PC-3 (cell line): ENCODE results near the gene CUEDC2.

Experiments
- EZH2phosphoT487 ChIP-seq: fragments of 300-600 bp; sonication (generic); IDR thresholded peaks from 2 replicates; pipeline ENCODE4 v1.6.1; 2018; ENCODE audit warnings: mild to moderate bottlenecking, antibody characterized with exemption, low read length, borderline replicate concordance
- TF ChIP-seq, protein P1 (sequence below): fragments of 300-600 bp; sonication (generic); conservative IDR thresholded peaks from 2 replicates; pipeline ENCODE4 v1.5.1; 2017; ENCODE audit warnings: antibody characterized with exemption, low read depth, mild to moderate bottlenecking, low read length

DNA sequence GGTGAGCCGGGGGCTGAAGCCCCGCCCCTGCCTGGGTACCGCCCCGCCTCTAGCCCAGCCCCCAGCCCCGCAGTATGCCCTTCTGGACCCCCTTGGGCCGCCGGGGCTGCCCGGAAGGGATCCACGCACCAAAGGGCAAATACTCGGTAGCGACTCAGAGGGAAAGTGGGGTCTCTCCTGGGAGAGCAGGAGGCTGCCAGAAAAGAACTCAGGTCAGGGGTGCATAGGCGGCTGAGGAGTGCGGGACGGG lies 10.9 kb downstream of the CUEDC2 start:
- TF ChIP-seq, protein P1, sequence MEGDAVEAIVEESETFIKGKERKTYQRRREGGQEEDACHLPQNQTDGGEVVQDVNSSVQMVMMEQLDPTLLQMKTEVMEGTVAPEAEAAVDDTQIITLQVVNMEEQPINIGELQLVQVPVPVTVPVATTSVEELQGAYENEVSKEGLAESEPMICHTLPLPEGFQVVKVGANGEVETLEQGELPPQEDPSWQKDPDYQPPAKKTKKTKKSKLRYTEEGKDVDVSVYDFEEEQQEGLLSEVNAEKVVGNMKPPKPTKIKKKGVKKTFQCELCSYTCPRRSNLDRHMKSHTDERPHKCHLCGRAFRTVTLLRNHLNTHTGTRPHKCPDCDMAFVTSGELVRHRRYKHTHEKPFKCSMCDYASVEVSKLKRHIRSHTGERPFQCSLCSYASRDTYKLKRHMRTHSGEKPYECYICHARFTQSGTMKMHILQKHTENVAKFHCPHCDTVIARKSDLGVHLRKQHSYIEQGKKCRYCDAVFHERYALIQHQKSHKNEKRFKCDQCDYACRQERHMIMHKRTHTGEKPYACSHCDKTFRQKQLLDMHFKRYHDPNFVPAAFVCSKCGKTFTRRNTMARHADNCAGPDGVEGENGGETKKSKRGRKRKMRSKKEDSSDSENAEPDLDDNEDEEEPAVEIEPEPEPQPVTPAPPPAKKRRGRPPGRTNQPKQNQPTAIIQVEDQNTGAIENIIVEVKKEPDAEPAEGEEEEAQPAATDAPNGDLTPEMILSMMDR: no peak
- TF ChIP-seq EZH2phosphoT487: no peak
